HG03457 (cell line): ENCODE results near the gene PRKCZ.

Experiments
- ATAC-seq: cut with Tn5 transposase; IDR thresholded peaks from one replicate; pipeline ENCODE4 v1.9.1; 2021; ENCODE audit warnings: moderate number of reproducible peaks; ENCODE audit not compliant: unreplicated experiment

Gene PRKCZ

DNA sequence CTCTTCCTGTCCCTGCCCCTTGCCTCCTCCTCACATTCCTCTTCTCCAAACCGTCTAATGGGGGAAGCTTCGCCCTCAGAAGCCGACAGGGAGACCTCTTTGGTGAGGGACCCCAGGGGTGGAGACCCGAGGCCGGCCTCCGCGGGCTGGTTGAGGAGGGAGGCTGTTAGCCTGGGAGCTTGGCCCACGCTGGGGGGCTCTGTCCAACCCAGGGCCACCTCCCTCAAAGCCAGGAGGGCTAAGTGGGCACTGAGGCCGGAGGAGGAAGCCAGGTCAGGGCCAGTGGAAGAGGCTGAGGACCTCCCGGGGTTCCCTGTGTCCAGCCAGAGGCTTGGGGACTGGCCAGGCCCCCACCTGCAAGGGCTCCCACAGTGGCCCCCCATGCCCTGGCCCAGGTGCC is 25.8 kb upstream of the PRKCZ start:
- no peak for ATAC-seq

- no peak for ATAC-seq
Measured at GRCh38 chr1:2024887-2025286, 25.3 kb upstream of the PRKCZ start.

- no peak for ATAC-seq
Measured at GRCh38 chr1:2025491-2025981, 24.7 kb upstream of the PRKCZ start.

GRCh38 chr1:2027961-2028583 is 22.1 kb upstream of the PRKCZ start:
- no peak for ATAC-seq

DNA sequence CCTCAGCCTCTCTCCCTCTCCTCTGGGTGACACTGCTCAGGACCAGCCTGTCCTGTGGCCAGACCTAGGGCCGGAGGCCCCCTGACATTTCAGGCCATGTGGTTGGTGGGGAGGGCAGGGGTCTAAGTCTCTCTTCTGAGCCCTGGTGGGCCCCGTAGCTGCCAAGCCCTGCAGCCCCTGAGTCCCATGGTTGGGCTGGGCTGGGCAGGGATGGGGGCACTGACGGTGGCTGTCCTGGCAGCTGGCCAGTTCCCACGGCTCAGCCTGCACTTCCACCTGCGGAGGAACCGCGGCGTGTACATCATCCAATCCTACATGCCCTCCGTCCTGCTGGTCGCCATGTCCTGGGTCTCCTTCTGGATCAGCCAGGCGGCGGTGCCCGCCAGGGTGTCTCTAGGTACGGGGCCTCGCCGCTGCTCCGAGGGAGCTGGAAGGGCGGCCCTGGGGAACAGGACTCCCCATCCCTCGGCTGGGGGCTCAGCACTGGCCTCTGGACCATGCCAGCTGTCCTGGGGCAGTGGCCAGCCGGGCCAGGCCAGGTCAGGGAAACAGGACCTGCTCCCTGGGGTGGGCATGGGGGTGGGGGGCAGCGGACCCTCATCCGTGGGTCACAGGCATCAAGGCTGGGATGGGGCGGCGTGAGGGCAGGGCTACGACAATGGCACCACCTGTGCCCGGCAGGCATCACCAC is 21.2 kb upstream of the PRKCZ start:
- ATAC-seq, result no peak

GRCh38 chr1:2029561-2029960 is 20.6 kb upstream of the PRKCZ start:
- ATAC-seq, result no peak

DNA sequence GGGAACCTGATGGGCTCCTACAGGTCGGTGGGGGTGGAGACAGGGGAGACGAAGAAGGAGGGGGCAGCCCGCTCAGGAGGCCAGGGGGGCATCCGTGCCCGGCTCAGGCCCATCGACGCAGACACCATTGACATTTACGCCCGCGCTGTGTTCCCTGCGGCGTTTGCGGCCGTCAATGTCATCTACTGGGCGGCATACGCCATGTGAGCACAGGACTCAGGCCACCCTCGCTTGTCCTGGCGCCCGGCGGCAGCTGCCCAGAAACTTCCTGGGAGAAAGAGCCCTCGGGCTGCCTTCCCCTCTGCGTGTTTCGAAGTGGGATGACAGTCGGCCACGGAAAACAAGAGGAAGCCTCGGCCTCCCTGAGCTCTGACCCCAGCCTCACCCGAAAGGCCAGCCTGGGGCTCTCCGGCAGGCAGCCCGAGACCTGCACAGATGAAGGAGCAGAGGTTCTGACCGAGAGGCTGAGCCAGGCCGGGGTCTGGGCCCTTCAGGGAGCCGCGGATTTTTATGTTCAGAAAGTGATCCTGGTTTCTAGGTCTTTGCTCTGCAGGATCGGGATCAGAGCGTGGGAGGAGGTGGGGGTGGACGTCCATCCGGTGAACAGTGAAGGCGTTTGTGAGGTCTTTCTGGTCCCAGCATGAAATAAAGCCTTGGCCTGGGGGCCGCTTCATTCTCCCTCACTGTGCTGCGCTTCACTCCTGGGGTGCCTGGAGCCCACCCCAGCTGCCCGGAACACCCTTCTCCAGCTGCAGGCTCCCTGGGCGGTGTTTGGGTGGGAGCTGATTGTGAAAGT is 19.9 kb upstream of the PRKCZ start:
- no peak for ATAC-seq

DNA sequence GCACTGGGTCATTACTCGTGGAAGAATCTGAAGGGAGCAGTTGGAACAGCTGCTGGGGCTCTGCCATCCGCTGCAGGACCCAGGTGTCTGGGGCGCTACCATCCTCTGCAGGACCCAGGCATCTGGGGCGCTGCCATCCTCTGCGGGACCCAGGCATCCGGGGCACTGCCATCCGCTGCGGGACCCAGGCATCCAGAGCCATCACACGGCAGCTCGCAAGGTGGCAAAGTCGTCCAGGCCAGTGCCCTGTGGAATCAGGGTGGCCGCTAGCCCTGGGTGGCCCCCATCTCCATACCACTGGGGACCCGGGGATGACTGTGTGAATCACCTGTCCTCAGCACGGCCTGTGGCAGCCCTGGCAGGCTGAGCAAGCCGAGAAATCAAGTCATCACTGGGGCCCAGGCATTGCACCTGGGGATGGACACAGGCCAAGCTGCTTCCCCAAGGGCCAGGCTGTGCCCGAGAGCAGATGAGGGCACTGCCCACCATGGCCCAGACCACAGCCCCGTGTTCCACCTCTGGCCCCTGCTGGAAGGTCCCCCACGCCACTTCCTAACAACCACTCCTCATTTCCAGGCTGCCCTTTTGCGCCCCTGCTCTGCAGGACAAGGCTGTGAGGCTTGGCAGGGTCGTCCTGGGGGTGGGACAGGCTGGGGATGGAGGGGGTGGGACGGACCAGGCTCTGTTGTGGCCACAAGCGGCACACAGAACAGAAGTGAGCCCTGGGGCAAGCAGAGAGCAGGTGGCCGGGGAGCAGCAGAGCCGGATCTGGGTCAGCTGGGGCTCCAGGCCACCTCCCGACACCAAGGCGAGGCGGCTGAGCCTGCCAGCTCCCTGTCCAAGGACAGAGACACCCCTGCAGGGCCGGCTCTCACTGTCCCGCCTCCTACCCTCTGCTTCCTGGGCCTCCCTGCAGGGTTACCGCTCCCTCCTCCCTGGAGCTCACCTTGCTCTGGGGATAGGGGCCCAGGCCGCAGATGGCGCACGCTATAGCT is 18.4 kb upstream of the PRKCZ start:
- no peak for ATAC-seq

DNA sequence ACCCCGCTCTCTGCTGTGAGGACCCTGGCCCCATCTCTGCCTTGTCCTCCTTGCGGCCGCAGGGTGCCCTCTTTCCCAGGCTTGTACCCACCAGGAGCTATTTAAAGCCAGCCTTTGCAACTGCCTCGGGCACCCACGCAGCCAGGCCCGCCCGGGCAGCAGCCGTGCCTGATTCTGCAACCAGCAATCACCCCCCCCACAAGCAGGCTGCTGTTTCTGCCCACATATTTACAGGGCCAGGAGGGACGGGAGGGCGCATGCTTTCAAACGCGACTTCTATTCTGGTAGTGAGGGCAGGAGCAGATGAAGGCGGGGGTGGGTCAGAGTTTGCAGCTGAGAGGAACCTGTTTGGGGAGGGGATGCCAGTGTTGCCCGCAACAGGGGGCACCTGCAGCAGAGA is 17.5 kb upstream of the PRKCZ start:
- no peak for ATAC-seq

- no peak for ATAC-seq
Measured at GRCh38 chr1:2033165-2033564, 17.0 kb upstream of the PRKCZ start.

DNA sequence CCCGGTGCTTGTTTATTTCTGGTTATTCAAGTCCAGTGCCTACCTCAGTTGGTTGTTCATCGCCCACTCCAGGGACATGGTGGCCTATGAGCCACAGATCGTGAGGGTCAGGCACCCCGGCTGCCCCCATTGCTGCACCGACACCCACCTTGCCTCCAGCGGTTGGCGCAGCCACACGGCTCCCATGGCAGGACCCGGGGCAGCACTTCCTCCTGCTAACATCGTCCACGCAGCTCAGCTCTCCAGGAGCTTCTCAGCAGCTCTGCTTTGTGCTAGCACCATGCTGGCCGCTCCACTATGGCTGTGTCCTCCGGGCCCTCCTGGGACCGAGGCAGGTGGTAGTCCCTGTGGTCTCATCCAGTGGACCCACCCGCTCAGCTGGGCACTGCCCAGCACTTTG is 13.9 kb upstream of the PRKCZ start:
- ATAC-seq, result no peak

DNA sequence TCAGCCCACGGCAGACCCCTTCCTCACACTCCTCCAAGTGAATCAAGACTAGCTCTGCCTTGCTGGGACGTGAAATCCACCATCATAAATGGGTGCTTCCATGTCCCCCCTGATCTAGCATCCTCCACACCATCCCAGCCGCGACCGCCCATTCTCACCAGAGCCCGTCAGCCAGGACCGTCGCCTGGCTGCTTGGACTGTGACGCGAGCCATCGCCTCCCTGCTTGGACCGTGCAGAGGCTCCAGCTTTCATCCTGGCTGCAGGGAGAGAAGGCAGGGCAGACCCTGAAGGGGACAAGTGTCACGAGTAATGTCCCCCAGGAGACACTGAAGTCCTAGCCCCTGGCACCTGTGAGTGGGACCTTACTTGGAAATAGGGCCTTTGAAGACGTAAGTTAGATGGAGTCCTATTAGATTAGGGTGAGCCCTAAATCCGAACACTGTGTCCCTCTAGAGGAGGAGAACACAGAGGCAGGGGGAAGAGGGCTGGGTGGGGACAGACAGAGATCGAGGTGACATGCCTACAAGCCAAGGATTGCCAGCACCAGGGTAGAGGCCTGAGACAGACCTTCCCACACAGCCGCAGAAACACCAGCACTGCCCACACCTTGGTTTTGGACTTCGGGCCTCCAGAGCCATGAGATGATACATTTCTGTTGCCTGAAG is 12.8 kb upstream of the PRKCZ start:
- no peak for ATAC-seq

- no peak for ATAC-seq
Measured at GRCh38 chr1:2038229-2038628, 12.0 kb upstream of the PRKCZ start.

DNA sequence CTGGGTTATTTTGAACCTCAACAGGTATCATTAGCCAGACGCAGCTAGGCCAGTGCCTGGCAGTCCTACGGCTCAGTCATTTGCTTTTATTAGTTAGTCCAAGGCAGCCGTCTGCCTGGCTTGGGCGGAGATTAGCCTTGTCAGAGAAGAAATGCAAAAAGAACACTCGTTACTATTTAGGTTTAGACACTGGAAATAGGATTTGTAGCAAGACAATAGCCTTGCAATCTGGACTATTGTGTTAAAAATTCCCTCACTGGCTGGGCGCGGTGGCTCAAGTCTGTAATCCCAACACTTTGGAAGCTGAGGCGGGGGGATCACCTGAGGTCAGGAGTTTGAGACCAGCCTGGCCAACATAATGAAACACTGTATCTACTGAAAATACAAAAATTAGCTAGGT is 11.0 kb upstream of the PRKCZ start:
- ATAC-seq, result no peak

- ATAC-seq, result no peak
Measured at GRCh38 chr1:2041305-2041704, 8.9 kb upstream of the PRKCZ start.

DNA sequence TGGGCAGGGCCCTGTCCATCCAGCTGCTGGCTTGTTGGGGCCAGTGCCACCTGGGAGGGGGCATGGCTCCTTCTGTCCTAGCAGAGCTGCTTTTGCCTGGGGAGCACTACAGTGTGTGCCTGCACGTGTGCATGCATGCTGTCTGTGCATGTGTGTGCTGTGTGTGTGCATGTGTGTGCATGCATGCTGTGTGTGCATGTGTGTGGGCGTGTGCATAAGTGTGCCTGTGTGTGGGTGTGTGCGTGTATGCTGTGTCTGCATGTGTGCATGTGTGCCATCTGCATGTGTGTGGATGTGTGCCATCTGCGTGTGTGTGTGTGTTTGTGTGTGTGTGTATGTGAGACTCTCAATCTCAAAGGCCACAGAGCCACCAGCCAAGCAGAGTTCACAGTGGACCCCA is 8.3 kb upstream of the PRKCZ start:
- ATAC-seq, result no peak

DNA sequence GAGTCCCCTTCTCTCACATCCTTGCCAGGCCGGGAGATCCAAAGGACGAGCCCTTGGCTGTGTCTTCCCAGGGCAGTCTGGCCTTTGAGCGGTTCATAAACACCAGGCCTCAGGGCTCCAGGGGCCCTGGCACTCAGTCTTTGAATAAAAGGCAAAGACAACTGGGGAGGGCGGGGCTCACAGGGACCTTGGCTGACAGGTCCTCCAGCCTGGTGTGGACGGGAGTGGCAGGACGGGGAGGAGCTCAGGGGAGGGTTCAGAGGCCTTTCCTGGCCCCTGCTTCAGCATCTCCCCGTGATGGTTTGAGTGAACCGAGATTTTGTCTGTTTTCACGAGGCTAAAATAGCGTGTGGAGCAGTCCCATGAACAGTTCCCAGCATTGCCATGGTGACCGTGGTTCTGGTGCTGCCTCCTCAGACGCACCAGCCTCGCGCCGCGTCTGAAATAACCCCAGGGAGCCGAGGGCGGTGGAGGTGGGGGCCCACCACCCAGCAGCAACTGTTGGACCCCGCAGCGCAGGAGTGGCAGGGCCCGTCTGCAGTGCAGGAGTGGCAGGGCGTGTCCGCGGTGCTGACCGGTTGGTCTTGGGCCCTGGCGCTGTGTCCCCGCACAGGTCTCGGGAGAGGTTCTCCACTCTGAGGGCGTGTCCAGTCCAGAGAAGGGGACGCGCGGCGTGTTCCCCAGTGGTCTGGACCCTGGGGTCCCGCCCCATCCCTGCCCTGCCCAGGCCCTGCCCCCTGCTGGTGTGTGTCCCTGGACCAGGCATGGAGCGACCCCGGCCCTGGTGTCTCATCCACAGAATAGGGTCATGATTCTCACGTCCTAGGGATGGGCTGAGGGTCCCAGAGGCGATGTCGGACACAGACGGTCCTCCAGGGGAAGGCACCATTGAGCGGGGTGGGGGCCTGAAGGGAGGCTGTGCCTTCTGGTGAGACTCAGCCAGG is 7.1 kb upstream of the PRKCZ start:
- ATAC-seq, result no peak

- ATAC-seq, result no peak
Measured at GRCh38 chr1:2043886-2044285, 6.3 kb upstream of the PRKCZ start.
